Stimulated activated memory B cell treated with anti-CD40 and anti-IgM and Interleukin-4, amounts not matched to agents 10 μg/mL and 1 μg/mL and 100 μg/mL, for 72 hours (primary cell): ENCODE results near the gene MDM4.

Experiments used
- ATAC-seq: fragments of 150-1000 bp; cut with Tn5 transposase; 2 replicates; pipeline ENCODE4 v1.10.0; 2021
- H3K27ac Mint-ChIP-seq: one replicate; pipeline ENCODE4 v1.8.0; 2022; ENCODE audit warnings: mild to moderate bottlenecking, mixed read lengths
- H3K27me3 Mint-ChIP-seq: one replicate; pipeline ENCODE4 v1.8.0; 2022; ENCODE audit warnings: mixed read lengths
- H3K36me3 Mint-ChIP-seq: one replicate; pipeline ENCODE4 v1.8.0; 2022; ENCODE audit warnings: mixed read lengths
- H3K4me1 Mint-ChIP-seq: one replicate; pipeline ENCODE4 v1.8.0; 2022; ENCODE audit warnings: mixed read lengths
- H3K4me3 Mint-ChIP-seq: one replicate; pipeline ENCODE4 v1.8.0; 2022; ENCODE audit warnings: mild to moderate bottlenecking, moderate library complexity, mixed read lengths
- H3K9me3 Mint-ChIP-seq: one replicate; pipeline ENCODE4 v1.8.0; 2022; ENCODE audit warnings: mixed read lengths

Gene MDM4, protein sequence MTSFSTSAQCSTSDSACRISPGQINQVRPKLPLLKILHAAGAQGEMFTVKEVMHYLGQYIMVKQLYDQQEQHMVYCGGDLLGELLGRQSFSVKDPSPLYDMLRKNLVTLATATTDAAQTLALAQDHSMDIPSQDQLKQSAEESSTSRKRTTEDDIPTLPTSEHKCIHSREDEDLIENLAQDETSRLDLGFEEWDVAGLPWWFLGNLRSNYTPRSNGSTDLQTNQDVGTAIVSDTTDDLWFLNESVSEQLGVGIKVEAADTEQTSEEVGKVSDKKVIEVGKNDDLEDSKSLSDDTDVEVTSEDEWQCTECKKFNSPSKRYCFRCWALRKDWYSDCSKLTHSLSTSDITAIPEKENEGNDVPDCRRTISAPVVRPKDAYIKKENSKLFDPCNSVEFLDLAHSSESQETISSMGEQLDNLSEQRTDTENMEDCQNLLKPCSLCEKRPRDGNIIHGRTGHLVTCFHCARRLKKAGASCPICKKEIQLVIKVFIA

DNA sequence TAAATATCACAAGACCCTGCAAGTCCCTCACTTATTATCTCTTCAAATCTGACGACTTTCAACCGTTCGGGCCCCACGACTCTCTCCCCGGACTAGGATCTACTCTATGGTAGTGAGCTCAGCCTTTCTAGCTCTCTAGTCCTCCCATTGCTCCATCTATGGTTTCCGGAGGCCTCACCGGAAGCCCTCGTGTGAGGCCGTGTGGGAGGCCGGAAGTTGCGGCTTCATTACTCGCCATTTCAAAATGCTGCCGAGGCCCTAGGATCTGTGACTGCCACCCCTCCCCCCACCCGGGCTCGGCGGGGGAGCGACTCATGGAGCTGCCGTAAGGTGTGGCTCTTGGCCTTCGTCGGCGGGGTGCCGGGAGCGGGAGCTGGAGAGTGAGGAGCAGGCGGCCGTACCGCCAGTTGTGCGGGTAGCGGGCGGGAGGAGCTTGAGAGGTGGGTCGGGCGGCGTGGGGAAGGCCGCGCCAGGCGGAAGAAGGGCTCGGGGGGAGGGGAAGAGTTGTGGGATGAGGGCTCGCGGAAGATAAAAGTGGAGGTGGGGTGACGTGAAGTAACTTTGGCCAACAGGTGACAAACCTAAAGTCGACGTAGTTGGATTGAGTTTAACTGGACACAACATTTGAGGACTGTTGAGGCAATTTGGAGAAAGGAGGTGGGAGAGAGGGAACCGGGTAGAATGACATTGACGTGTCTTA, at the start of gene MDM4:
TSS of gene MDM4 (plus strand) at position 227 of the 700 bp plus-strand sequence. CDS start 9,113 bp downstream, outside the sequence.
- Mint-ChIP-seq H3K27ac (no peak within 1 kb of the TSS), H3K4me3 (no peak within 1 kb of the TSS), H3K9me3 (peaks cover under 1% of the 10 kb centered on the region), H3K27me3 (no peaks in the 10 kb centered on the region), H3K36me3 (peaks cover 20% of the 10 kb centered on the region), H3K4me1 (peaks cover 62% of the 10 kb centered on the region)
- peak; percentile 95 for ATAC-seq

DNA sequence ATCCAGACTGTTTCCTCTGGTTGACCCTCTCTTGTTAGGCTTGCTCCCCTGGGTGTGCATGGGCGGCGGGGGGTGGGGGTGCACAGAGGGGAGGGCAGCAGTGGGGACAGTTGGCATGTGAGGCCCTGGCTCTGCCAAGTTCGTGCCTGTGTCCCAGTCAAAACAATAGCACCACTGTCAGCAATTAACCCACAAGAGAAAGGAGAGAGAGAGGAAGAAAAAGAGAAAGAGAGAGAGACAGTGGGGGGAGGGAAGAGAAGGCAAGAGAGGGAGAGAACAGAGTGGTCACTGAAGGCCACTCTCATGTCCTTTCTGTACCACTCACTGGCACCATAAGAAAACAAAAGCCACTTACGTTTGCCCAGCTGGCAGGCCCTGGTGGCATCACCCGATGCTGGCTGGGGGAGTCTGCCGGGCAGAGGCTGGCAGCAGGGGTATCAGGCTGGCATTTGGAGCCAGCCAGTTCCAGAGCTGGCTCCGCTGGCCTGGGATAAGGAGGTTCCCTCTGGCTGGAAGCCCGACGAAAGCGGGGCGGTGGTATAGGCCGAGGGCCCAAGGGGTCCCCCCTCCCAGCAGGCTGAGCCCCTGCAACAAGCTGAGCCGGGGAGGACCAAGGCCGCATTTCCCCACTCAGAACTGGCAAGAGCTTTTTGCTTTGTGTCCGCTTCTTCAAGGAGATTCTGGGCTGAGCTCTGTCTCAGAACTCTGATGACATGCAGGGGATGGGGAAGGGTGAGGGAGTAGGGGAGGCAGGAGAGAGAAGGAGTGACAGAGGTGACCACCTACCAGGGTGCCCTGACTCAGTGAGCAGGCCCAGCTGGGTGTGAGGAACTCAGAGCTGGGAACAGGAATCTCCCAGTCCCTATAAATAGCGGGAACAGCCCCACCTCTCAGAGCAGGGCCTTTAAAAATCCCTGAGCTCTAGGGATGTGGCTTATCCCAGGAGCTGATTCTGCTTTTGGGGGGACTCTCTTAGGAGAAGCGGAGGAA, 49.5 kb upstream of the MDM4 start:
- Mint-ChIP-seq H3K9me3 (no peaks in the 10 kb centered on the region), H3K4me3 (peak overlapping the region; percentile 20), H3K27me3 (no peaks in the 10 kb centered on the region), H3K27ac (peak overlapping the region; percentile 89), H3K36me3 (peaks cover 45% of the 10 kb centered on the region), H3K4me1 (peaks cover 78% of the 10 kb centered on the region)
- no peak for ATAC-seq

DNA sequence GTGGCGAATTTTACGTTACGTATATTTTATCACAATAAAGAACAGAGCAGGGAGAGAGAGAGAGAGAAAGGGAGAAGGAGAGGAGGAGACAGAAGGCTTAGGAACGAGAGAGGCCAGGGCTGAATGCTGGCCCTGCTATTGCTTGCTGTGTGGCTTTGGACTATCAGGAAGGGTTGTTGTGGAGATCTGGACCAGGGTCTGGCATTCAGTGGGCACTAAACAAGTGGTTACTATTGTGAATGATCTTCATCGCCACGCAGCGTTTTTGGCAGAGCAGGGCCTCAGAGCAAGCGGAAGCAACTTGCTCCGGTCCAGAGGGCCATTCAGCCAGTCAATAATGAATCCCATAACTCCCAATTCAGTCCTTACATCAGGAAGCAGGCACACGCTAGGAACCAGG, 48.0 kb upstream of the MDM4 start:
- Mint-ChIP-seq H3K36me3 (peaks cover 42% of the 10 kb centered on the region), H3K4me1 (peaks cover 63% of the 10 kb centered on the region), H3K27me3 (no peaks in the 10 kb centered on the region), H3K27ac (peak overlapping the region; percentile 89), H3K4me3 (no peak overlapping the region), H3K9me3 (no peaks in the 10 kb centered on the region)
- no peak for ATAC-seq

DNA sequence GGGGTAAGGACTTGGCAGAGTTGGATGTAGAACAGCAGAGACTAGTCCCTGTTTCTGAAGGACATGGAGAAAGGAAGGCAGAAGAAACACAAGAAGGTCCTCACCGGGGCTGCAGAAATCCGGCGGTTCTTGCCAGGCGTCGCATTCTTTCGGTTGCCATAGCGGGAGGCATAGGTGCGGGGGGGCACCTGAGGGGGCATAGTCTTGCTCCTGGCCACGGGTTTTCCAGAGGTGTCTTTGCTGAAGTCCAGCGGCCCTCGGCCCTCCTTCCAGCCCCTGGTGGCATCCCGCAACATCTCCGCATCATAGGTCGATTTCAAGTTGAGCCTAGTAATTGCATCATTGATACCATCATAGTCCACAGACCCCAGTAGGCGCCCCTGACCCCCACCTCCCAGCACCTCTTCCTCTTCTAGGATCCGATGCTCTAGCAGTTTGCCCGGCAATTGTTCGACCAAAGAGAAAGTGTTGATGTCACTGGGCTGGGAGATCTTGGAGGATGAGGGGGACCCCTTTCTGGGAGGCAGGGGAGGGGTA, 47.4 kb upstream of the MDM4 start:
- Mint-ChIP-seq H3K27me3 (no peaks in the 10 kb centered on the region), H3K27ac (no peak overlapping the region), H3K36me3 (peaks cover 36% of the 10 kb centered on the region), H3K4me1 (peaks cover 62% of the 10 kb centered on the region), H3K4me3 (no peak overlapping the region), H3K9me3 (no peaks in the 10 kb centered on the region)
- ATAC-seq: no peak

DNA sequence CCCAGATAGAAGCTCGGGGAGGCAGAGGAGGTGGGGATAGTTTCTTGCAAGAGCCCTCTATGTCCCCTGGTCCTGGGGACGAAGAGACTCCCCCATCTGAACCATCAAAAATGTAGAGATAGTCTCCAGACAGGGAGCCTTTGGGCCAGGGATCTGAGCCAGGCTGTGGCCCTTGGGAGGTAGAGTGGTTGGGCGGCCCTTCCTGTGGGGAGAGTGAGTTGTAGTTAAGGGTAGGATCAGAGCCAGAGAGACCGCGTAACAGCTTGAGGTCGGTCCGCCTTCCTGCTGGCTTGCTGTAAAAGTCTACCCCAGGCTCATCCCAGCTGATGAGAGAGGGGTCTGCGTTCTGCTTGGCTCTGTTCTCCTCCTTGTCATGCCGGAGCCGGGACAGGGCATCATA, 46.9 kb upstream of the MDM4 start:
- Mint-ChIP-seq H3K27ac (no peak overlapping the region), H3K36me3 (peaks cover 32% of the 10 kb centered on the region), H3K27me3 (no peaks in the 10 kb centered on the region), H3K9me3 (no peaks in the 10 kb centered on the region), H3K4me3 (no peak overlapping the region), H3K4me1 (peaks cover 61% of the 10 kb centered on the region)
- no peak for ATAC-seq

DNA sequence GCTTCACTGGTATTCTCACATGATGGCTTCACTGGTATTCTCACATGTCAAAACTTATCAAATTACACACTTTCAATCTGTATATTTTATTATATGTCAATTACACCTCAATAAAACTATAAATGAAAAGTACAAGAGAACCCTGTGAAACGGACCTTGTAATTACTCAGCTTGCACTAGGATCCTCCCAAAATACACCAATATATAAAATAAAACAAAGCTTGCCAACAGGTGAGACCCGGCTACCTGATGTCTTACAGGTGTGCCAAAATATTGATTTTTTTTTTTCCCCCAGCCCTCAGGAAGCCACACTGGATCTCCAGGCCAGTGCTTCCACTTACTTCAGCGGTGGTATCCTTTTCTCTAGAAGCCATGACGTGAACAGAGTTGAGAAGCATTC, 44.5 kb upstream of the MDM4 start:
- peaks cover 37% of the 10 kb centered on the region for H3K36me3 Mint-ChIP-seq

DNA sequence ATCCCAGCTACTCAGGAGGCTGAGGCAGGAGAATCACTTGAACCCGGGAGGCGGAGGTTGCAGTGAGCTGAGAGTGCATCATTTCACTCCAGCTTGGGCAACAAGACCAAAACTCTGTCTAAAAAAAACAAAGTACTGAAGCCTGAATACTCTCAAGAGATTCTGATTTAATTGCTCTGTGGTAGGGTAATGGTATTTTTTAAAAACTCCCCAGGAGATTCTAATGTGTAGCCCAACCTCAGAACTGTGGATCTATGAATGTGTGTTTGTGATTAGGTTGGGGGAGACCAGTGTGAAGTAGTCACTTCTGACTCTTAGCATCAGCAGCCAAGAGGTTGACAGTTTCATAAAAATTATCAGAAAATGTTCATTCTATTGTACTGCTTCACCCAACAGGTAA, 43.5 kb upstream of the MDM4 start:
- Mint-ChIP-seq H3K27ac (peak overlapping the region; percentile 36), H3K27me3 (no peaks in the 10 kb centered on the region), H3K9me3 (no peaks in the 10 kb centered on the region), H3K4me1 (peaks cover 62% of the 10 kb centered on the region), H3K4me3 (no peak overlapping the region), H3K36me3 (peaks cover 31% of the 10 kb centered on the region)
- ATAC-seq: no peak

More for the DNA sequence above, 44.5 kb upstream of the MDM4 start:
- no peak for ATAC-seq
- Mint-ChIP-seq H3K4me1 (peaks cover 61% of the 10 kb centered on the region), H3K4me3 (no peak overlapping the region), H3K27me3 (no peaks in the 10 kb centered on the region), H3K27ac (no peak overlapping the region), H3K9me3 (no peaks in the 10 kb centered on the region)

DNA sequence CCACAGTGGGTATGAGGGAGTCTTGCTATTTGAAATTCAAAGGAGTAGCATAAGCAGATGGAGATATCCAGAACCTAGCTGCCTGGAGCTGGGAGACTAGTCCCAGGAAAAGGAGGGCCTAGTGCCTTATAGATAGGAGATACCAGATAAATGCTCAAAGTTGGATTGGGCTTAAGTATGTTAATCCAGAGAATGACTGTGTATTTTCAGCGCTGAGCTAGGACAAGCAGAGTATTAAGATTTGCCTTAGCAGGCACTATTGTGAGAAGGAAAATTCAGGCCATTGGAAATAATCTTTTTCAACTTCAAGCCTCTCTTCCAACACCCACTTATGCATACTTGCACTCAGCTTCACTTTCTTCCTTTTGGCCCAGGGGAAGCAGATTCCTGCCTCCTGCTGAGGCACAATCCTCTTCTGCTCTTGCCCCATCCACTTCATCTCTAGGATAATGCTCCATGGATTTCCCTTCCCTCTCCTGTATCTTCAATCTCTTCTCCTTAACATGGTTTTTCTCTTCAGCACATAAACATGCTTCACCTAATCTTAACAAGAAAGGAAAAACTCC, 42.7 kb upstream of the MDM4 start:
- Mint-ChIP-seq H3K9me3 (no peaks in the 10 kb centered on the region), H3K4me1 (peaks cover 62% of the 10 kb centered on the region), H3K36me3 (peaks cover 23% of the 10 kb centered on the region), H3K27ac (no peak overlapping the region), H3K4me3 (no peak overlapping the region), H3K27me3 (no peaks in the 10 kb centered on the region)
- no peak for ATAC-seq

DNA sequence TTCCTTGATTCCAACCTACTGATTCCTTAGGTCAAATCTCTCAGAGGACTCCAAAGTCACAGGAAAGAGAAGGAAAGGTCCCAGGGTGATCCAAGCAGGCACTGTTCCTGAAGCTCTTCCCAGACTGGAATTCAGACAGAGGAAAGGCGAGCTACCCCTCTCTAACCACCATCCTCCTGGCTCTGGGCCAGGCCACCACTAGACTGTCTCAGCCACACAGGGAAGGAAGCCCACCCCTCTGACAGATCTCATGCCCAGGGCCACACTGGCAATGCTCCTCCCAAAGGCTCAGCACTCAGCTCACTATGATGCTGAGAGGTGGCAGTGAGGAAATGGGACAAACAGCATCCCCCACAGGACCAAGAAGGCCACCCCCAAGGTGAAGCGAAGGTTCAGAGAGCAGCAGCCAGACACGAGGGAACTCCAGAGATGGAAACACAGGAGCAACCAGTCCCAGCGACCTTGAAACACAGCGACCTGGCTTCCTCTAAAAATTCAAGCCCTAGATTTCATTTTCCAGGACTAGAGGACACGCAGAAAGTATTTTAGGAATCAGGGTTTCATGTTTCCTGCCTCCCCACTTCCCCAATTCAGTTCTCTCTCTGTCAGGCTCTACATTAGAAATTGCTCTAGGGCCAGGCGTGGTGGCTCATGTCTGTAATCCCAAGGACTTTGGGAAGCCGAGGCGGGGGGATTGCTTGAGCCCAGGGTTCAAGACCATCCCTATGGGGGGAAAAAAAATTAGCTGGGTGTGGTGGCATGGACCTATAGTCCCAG, 40.4 kb upstream of the MDM4 start:
- peaks cover 10% of the 10 kb centered on the region for H3K36me3 Mint-ChIP-seq
- no peaks in the 10 kb centered on the region for H3K27me3 Mint-ChIP-seq
- H3K27ac Mint-ChIP-seq: peak overlapping the region; percentile 40
- ATAC-seq: no peak
- peaks cover 74% of the 10 kb centered on the region for H3K4me1 Mint-ChIP-seq
- H3K9me3 Mint-ChIP-seq: no peaks in the 10 kb centered on the region
- H3K4me3 Mint-ChIP-seq: no peak overlapping the region

DNA sequence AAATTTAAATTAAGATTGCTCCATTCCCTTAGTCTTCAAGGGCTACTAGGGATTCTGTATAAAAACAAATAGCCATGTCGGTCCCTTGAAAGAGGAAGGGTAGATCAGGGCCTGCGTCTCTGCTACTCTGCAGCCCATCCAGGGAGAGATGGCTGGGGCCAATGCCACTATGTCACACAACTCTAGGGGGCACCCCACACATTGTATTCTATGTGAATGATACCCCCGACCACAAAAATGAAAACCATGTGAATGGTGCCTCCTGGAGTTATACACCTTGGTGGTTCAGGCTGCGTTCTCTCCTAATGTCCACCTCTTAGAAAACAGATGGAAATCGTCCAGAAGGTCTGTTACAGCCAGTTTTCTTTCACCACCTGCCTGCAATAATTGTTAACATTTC, 39.6 kb upstream of the MDM4 start:
- Mint-ChIP-seq H3K27me3 (no peaks in the 10 kb centered on the region), H3K36me3 (peaks cover 10% of the 10 kb centered on the region), H3K27ac (peak overlapping the region; percentile 98), H3K4me1 (peaks cover 81% of the 10 kb centered on the region), H3K4me3 (no peak overlapping the region), H3K9me3 (no peaks in the 10 kb centered on the region)
- ATAC-seq: no peak

DNA sequence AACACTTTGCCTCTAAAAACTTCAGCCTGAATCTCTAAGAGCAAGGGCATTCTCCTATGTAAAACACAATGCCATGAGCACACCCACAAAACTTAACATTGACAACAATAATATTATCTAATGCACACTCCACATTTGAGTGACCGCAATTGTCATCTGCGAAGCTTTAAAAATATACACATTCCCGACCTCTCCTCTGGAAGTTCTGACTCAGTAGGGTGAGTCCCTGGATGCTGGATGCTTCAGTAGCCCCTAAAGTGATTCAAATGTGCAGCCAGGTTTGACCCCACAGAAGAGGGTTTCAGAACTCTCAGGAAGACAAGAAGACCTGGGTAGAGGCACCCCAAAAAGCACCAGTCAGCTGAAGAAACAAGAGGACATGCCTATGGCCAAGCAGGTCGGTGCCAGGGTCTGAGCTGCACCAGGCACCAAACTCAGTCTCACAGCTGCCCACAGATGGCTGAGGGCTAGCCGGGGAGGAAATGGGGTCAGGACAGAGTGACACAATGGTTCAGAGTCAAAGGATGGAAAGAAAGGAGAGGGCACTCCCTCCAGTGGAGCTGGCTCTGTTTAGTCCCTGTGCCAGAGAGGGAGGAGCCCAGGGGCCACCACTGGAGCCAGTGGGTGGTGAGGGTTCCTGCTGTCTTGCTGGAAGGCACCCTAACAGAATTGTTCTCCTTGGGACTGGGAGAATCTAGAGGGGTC, 39.0 kb upstream of the MDM4 start:
- Mint-ChIP-seq H3K4me3 (peak overlapping the region; percentile 24), H3K4me1 (peaks cover 88% of the 10 kb centered on the region), H3K27ac (peak overlapping the region; percentile 98), H3K36me3 (peaks cover 10% of the 10 kb centered on the region), H3K9me3 (no peaks in the 10 kb centered on the region), H3K27me3 (no peaks in the 10 kb centered on the region)
- ATAC-seq: no peak

DNA sequence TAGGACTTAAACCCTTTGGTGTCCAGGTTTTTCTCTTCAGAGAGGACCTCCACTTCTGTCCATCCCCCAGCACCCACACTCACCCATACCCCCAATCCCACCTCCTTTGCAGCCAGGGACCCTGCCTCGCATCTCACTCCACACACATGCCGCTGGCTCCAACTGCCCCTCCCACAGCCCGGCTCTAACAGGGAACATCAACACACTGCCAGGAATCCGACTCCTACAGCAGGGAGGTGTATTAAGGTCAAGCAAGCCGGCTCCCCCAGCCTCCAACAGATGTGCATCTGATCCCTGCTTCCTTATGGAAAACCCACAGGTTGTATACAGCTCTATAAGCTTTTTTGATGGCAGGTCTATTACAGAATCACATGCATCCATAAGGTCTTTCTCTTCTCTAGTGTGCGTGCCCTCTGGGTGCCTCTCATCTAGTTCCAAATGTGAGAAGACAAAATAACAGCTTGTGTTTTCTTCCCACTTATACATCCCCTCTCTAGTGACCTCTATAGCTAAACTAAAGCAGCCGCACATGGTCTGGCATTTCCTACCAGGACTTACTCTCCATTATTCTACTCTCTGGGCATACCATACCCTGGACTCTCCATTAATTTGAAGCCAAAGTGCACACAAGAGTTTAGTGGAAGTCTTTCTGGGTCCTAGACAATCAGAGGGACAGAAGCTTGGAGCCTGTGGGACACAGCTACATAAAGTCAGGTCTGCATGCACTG, 37.9 kb upstream of the MDM4 start:
- peak overlapping the region; percentile 98 for H3K27ac Mint-ChIP-seq
- ATAC-seq: no peak

DNA sequence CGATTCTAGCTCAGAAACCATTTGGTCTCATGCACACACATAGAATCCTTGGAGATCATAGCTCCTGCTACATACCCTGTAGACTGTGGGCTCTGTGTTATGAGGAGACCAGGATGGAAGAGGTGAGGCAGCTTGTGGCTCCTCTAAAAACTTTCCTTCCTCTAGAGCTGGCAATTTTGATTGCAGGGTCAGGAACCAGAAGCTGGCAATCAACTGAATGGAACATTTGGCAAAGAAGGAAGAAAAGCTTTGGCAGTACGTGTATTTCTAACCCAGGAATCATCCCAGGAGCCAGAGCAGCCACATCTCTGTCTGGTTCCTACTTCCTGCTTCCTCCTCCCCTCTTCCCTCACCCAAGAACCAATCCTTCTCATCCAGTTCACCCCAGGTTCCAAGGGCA, 37.3 kb upstream of the MDM4 start:
- Mint-ChIP-seq H3K9me3 (no peaks in the 10 kb centered on the region), H3K4me1 (peaks cover 99% of the 10 kb centered on the region), H3K4me3 (no peak overlapping the region), H3K27ac (peak overlapping the region; percentile 98), H3K27me3 (no peaks in the 10 kb centered on the region), H3K36me3 (peaks cover 14% of the 10 kb centered on the region)
- ATAC-seq: no peak

More for the DNA sequence above, 37.9 kb upstream of the MDM4 start:
- Mint-ChIP-seq H3K36me3 (peaks cover 10% of the 10 kb centered on the region), H3K4me1 (peaks cover 99% of the 10 kb centered on the region), H3K27me3 (no peaks in the 10 kb centered on the region), H3K9me3 (no peaks in the 10 kb centered on the region), H3K4me3 (no peak overlapping the region)
